ENCODE results near the gene CHAC1.

The CHAC1 gene

DNA sequence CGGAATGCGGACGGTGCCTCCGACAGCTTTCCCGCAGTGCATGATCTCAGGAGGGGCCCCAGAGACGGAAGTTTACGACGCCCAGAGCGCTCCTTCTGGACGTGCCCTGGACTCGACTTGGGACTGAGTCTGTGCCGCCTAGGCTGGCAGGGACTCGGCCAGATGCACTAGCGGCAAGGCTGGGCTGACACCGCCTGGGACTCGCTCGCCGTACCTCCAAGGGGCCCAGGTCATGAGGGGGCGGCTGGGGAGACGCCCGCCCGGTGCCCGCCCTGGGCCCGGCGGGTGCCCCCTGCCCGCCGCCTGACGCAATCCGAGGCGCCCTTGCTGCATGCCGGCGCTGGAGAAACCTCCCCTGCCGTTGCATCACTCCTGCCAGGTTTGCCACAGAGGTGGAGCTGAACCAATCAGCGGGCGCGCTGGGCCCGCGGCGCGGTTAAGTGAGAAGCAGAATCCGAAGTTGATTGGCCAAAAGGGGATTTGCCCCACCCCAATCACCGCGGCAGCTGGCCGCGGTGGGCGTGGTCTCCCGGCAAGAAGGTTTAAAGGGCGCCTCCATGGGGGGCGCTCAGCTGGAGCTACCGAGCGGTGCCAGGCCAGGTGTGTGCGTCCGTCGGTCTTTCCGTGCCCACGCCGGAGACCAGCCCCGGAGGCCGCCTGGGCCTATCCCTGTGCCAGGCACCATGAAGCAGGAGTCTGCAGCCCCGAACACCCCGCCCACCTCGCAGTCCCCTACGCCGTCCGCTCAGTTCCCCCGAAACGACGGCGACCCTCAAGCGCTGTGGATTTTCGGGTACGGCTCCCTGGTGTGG, at the start of gene CHAC1:
CHAC1 (plus strand) TSS at position 571 of the 812 bp plus-strand sequence; CDS start at position 684, 113 bp downstream.
- DNase-seq (ENCODE audit: extremely low read depth in 1 of 2, low read depth in 1 of 2) = peak; percentile 86 to 88

- no peak for DNase-seq (ENCODE audit: extremely low read depth in 1 of 2, low read depth in 1 of 2)
These were observed 48.6 kb upstream of the CHAC1 start for GRCh38 chr15:40904552-40905201.

DNA sequence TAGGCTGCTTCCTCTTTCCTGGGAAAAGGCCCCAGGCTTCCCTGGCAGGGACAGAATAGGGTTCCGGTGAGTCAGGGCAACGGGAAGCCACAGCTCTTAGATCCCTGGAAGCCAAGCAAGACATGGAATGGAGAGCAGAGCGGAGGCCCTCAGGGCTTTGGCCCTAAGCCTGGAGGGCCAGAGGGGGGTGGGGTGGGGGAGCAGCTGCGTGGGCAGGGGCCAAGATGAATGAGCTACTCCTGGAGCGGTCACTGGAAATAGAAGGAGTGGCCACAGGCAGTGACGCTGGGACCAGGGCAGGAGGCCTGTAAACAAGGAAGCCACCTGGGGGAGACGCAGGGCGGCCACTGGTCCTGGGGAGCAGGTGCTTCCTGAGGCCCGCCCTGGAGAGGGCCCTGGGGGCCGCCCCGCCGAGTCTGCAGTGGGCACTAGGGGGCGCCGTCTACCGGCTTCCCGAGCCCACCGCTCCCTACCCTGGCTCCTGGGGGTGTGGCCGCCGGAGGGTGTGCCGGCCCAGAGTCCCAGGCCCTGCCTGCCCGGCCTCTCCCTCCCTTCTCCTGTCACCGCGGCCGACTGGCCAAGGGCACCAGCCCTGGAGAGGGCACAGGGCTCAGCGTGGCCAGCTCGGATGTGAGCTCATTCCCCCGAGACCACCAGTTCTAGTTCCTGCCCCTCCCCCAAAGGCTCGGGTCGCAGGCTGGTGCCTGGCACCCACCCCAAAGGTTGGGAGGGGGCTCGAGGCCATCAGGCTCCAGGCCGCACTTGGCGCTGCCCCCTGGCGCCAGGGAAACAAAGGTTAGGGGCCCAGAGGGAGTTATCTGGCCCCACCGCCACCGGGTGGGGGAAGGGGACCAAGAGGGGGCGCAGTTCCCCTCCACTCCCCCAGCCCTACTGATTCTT, 46.9 kb upstream of the CHAC1 start:
- DNase-seq (ENCODE audit: extremely low read depth in 1 of 2, low read depth in 1 of 2) = peak in 1 of 2 donors; percentile 63

- DNase-seq (ENCODE audit: extremely low read depth in 1 of 2, low read depth in 1 of 2) = no peak
These were observed 46.1 kb upstream of the CHAC1 start for GRCh38 chr15:40906991-40907802.

DNA sequence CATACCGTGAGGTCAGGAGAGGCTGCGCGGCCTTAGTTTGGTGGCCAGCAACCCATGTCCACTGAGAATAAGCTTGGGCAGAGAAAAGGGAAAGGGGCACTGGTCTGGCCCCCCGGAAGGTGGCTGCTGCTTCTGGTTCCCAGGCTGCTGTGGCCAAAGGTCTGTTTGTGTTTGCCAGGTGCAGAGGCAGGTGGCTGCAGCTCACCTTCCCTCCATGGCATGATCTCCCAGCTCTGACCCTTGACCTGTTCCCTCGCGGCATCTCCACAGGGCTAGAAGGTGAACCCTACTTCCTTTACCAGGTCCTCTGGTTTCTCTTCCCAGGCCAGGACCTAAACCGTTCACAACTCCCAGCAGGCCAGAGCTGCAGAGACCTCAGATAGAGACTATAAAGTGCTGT, 45.2 kb upstream of the CHAC1 start:
- no peak for DNase-seq (ENCODE audit: extremely low read depth in 1 of 2, low read depth in 1 of 2)

DNA sequence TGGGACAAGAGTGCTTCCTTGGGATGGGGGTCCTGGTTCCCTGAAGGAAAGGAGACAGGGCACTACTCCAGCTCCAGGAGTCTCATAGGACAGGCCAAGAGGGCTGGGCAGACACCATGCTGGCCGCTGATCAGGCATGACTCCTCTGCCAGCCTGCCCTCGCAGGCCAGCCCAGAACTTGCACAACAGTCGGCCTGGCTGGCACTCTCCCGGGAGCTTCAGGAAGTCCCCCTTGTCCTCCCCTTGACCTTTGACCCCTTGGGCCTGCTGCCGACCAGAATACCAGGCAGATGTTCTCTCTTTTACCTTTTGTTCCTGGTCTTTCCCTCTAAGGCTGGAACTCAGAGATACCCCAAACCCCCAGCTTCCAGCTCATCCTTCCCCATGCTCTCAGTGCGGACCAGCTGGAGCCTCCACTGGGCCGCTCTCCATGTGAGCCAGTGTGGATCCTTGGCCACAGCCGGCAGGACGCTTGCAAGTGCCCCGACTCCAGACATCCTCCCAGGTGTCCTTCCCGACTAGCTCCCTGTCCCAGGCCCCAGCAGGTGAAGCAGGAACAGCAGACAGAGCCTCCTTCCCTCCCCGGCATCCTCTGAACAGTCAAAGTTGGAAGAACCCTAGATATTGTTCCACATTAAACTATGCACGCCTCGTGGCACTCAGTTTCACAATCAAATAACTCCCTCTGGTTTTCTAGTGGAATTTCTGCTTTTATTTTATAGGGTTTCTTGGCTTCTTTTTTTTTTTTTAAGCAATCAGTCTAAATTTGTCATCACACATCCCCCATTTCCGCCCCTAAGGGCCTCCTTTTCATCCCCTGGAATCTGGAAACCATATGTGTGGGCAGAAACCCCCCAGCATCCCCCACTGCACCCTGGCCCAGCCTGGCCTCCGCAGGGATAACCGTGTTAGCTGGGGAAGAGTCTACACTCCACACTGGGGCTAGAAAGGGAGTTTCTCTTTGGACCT, 43.3 kb upstream of the CHAC1 start:
- DNase-seq (ENCODE audit: extremely low read depth in 1 of 2, low read depth in 1 of 2) = no peak

- DNase-seq (ENCODE audit: extremely low read depth in 1 of 2, low read depth in 1 of 2) = no peak
These were observed 42.1 kb upstream of the CHAC1 start for GRCh38 chr15:40911141-40911540.

DNA sequence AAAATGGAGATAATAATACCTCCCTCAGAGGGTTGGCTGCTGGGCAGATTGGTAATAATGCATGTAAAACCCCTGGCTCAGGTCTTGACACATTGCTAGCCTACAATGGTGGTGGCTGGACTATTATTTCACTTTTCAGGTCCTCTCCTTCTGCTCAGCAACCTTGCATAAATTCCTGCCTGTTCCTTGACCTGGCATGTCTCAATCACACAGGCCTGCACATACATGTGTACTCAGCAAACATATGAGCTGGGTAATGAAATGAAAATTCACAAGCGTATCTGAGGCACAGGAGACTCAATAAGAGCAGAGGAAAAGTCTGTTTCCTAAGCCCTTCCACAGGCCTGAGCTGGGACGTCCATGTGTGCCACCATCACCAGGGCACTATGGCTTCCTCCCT, 41.6 kb upstream of the CHAC1 start:
- DNase-seq (ENCODE audit: extremely low read depth in 1 of 2, low read depth in 1 of 2) = no peak

DNA sequence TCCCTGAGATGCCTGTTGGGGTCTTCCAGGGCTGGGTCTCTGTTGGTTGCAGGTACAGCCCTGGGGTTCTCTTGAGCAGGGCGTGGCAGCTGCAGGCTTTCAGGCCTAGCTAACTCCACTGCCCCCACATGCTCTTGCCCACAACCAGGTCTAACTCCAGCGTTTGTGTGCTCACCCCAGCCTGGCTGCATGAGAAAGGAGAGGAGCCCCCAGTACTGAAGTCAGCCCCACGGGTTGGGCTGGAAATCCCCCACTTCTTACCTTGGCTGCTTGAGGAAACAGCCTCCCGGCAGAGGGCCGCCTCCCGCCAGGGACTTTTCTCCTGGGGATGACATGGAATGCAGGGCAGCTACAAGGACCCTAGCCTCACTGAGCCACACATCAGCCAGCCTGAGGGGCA, 40.8 kb upstream of the CHAC1 start:
- no peak for DNase-seq (ENCODE audit: extremely low read depth in 1 of 2, low read depth in 1 of 2)

DNA sequence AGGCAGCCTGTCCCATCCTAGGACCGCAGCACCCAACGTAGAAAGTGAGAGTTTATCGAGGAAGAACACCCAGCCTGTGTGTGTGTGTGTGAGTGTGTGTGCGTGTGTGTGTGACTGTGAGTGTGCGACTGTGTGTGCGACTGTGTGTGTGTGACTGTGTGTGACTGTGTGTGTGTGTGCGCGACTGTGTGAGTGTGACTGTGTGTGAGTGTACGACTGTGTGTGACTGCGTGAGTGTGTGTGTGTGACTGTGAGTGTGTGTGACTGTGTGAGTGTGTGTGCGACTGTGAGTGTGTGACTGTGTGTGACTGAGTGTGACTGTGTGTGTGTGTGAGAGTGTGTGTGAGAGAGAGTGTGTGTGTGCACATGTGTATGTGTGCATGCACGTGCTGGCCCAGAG, 39.3 kb upstream of the CHAC1 start:
- no peak for DNase-seq (ENCODE audit: extremely low read depth in 1 of 2, low read depth in 1 of 2)

DNA sequence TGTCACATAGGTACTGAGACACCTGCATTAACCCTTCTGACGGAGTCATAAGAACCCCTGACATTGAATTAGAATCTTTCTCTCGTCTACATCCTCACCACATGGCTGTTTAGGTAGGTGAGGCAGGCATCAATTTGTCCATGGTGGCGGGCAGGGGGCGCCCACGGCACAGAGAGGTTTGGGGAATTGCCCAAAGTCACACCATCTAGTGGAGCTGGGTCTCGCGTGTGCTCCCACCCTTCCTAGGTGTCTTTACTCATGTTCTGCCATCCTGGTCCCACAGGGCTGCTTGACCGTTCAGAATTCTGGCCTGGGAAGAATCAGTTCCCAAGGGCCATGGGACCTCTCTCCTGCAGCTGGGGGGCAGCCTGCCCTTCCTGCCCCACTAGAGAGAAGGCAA, 38.8 kb upstream of the CHAC1 start:
- no peak for DNase-seq (ENCODE audit: extremely low read depth in 1 of 2, low read depth in 1 of 2)

- DNase-seq (ENCODE audit: extremely low read depth in 1 of 2, low read depth in 1 of 2) = no peak
These were observed 38.1 kb upstream of the CHAC1 start for GRCh38 chr15:40915116-40915661.

DNA sequence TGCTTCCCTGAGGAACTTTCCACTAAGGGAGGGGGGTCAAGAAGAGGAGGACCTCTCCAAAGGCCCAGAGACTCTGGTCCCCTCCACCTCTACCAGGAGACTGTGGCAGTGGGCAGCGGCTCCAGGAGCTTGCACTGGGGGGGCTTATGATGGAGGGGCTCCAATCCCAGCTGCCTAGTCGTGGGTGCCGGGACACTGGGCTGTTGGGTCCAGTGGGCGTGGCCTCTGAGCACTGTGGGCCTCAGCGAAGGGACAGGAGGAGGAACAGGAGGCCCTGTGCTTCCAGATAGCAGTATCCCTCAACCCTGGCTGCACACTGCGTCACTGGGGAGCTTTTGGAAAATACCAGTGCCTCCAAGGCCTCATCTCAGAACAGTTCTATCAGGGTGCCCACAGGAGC, 37.6 kb upstream of the CHAC1 start:
- no peak for DNase-seq (ENCODE audit: extremely low read depth in 1 of 2, low read depth in 1 of 2)

DNA sequence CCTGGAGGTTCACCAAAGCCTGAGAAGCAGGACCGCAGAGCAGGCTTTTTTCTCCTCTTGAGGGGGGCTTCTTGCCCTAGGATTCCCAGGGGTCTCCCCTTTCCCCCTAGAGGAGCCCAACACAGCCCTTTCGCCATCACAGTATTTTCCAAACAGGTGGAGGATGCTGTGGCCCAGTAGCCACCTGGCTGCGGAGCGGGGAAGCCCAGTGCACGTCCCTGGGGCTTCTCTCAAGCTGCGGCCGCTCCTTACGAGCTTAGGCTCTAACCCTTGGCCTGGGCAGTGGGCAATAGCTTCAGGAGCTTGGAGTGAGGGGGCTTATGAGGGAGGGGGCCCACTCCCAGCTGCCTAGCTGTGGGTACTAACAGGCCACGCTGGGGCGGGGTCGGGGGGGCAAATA, 35.7 kb upstream of the CHAC1 start:
- no peak for DNase-seq (ENCODE audit: extremely low read depth in 1 of 2, low read depth in 1 of 2)

DNA sequence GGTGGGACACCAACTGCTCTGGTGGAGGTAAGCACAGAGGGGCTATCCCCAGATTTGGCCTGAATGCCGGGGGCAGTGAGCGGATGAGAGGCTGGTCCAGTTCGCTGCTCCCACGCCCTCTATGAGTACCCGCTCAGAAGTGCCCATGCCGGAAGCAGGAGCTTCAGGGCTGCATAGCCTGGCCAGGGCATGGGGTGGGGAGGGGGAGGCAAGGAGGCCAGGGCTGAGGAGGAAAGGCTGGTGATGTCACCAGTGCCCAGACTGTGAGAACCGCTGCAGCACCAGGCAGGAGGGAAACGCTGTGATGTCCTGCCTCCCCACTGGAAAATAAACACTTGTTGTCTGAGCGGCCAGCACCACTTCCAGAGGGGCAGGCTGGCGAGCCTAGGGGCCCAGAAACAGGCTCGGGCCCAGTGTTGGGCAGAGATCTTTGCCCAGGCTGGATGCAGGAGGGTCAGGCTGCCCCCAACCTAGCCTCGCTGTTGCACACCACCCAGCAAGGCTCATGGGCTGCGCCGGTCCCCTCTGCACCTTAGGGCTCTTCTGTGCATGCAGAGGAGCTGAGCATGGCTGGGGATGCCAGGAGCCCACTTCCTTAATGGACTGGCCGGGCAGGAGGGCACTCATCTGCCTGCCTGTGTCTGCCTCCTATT, 35.0 kb upstream of the CHAC1 start:
- no peak for DNase-seq (ENCODE audit: extremely low read depth in 1 of 2, low read depth in 1 of 2)

GRCh38 chr15:40918799-40919392, 34.4 kb upstream of the CHAC1 start:
- DNase-seq (ENCODE audit: extremely low read depth in 1 of 2, low read depth in 1 of 2) = no peak

DNA sequence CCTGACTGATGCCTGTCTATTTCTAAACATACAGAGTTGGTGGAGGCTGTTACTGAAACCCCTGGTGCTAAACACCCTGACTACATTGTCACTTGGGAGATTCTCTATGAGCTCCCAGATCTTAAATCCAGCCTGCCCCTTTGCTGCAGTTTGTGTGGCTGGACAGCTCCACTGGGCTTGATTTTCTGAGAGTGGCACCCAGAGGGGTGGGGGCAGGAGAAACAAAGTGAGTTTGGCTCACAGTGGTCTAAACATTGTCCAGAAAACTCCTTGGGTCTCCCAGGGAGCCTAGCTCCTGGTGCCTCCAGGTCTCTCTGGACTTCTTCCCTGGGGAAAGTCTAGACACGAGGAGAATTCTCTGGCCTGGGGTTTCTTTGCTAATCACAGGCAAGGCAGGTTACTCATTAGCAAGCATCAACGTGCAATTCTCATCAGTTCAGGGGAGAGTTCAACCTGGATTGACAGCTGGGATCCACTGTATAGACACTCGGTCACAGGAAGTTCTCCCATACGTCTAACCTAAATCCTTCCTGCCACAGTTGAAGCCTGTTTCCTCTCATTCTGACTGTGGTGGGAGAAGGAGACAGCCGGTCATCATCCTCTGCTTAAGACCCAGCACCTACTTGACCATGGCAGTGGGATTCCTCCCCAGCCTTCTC, 31.2 kb upstream of the CHAC1 start:
- DNase-seq (ENCODE audit: extremely low read depth in 1 of 2, low read depth in 1 of 2) = no peak

GRCh38 chr15:40922608-40923005, 30.7 kb upstream of the CHAC1 start:
- no peak for DNase-seq (ENCODE audit: extremely low read depth in 1 of 2, low read depth in 1 of 2)
